ENCODE results near the gene MAP3K6.
"Not testable (repeated sequence)": the region's sequence is repeated elsewhere in the genome, so short reads cannot be mapped to it uniquely, and the experiment has no call there.

The MAP3K6 gene

DNA sequence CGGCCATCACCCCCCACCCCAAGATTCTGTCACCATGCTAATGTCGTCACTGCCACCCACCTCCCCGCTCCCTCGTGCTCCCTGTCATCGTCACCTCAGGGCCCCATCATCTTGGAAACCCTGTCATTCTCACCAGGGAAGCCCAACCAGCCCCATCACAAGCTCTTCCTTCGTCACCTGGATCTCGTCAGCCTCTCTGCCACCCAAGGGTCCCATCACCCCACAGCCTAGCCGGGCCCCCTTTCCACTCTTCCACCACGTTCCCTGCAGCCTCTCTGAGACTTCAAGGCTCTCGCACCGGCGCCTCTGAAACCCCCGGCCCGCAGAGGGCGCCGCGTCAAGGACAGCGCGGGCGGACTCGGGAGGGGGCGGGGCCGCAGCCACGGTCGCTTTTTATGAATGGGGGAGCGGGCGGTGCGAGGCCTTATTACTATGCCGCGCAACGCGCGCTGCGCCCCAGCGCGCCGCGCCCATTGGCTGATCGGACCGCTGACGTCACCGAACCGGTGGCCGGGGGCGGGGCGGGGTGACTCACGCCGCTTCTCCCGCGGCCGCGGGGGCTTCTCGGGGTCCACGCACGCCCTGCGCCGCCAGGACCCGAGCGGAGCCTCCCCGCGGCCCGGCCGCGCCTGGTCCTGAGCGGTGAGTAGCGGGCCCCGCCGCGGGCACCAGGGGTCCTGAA lies 25.5 kb upstream of the MAP3K6 start, which contains the start of gene GPR3:
GPR3 (plus strand) TSS at position 527 of the 682 bp plus-strand sequence. CDS start 1,177 bp downstream, outside the sequence.
- FAIRE-seq (peak; percentile 98), DNase-seq (ENCODE audit: insufficient read length, low spot score) (peak; percentile 95)
- TF ChIP-seq POLR2AphosphoS5 (IDR thresholded peaks at IDR 0.05; ENCODE audit: low read depth, low read length): no peak

DNA sequence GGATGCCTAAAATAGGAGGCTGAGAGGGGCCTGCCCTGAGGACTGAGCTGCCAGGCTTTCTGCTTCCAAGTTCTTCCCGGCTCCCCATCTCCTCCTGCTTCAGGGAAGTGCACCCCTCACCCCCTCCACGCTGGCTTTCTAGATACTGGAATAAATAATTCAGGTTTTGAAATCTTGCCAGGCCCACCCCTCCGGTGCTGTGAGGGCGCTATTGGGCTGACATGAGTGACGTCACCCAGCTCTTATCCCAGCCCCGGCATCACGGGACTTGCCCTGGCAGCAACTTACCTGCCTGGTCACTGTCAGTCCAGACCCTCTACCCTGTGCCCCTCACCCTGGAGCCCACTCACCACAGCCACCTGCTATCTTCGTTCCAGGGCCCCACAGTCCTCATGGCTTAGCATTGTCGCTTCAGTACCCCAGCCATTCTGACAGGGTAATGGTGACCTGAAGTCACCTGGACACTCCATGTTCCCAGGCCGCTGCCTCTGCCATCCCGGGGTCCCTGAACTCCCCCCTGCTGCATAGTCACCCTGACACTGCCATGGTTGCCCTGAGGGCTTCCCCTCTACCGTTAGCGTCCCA lies 24.8 kb upstream of the MAP3K6 start:
- TF ChIP-seq POLR2A (IDR thresholded peaks at IDR 0.05; ENCODE audit: low read depth, low read length) (no peak), SPI1 (IDR thresholded peaks at IDR 0.05; ENCODE audit: low read depth, low read length) (no peak), PAX5 (IDR thresholded peaks at IDR 0.05; ENCODE audit: insufficient read depth, low read length, severe bottlenecking) (no peak), POLR2AphosphoS5 (IDR thresholded peaks at IDR 0.05; ENCODE audit: low read depth, low read length) (no peak), POU2F2 (IDR thresholded peaks at IDR 0.05; ENCODE audit: low read depth, low read length) (no peak), TAF1 (IDR thresholded peaks at IDR 0.05; ENCODE audit: low read depth, low read length) (no peak)
- FAIRE-seq: no peak
- no peak for DNase-seq (ENCODE audit: insufficient read length, low spot score)

DNA sequence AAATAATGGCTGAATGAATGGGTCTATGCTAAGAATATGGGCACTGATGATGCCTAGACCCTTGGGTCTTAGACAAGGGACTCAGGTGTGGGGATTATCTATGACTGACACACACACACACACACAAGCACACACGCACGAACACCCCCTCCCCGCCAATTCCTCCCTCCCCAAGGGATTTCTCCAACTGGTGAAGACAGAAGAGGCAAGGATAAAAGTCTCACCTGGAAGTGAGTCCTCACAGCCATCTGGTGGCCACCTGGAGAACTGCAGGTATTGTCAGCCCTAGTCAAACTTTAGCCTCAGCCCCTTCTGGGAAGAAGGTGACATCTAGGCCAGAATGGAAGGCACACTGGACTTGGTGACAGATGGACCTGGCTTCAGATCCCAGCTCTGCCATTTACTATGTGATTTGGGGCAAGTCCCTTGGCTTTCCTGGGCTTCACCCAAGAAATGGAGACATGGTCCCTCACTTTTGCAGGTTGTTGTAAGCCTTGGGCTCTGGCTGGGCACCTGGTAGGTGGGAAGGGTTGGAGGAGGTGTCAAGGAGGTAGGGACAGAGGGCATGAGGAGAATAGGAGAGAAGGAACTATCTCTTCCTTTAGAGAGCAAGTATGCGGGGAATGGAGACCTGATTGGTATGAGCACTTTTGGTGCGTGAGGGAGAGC lies 21.7 kb upstream of the MAP3K6 start:
- TF ChIP-seq POLR2A (IDR thresholded peaks at IDR 0.05; ENCODE audit: low read depth, low read length) (no peak), TAF1 (IDR thresholded peaks at IDR 0.05; ENCODE audit: low read depth, low read length) (no peak), POU2F2 (IDR thresholded peaks at IDR 0.05; ENCODE audit: low read depth, low read length) (no peak), POLR2AphosphoS5 (IDR thresholded peaks at IDR 0.05; ENCODE audit: low read depth, low read length) (no peak), SPI1 (IDR thresholded peaks at IDR 0.05; ENCODE audit: low read depth, low read length) (no peak), PAX5 (IDR thresholded peaks at IDR 0.05; ENCODE audit: insufficient read depth, low read length, severe bottlenecking) (no peak)
- DNase-seq (ENCODE audit: insufficient read length, low spot score) (no peak), FAIRE-seq (peak; percentile 91)

DNA sequence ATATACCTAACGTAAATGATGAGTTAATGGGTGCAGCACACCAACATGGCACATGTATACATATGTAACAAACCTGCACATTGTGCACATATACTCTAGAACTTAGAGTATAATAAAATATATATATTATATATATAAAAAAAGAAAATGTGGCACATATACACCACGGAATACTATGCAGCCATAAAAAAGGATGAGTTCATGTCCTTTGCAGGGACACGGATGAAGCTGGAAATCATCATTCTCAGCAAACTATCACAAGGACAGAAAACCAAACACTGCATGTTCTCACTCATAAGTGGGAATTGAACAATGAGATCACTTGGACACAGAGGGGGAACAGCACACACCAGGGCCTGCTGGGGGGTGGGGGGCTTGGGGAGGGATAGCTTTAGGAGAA lies 18.0 kb upstream of the MAP3K6 start:
- FAIRE-seq; DNase-seq (ENCODE audit: insufficient read length, low spot score): not testable (repeated sequence)

DNA sequence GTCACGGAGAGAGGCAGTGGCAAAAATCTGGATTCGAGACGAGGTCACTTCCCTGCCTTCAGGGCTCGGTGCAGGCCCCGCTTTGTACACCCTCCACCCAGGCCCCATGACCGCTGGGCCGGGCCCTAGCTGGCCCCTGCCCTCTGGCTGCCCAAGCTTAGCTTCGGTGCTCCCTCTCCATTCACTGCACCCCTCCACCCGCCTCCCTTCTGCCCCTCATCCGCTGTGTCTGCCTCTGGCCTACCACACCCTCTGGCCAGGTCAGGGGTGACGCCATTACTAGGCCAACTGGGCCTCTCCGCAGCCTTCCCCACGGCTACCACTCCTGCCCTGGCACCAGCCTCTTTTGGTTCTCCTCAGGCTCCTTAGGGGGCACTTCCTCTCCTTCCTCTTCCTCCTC lies 16.9 kb upstream of the MAP3K6 start:
- FAIRE-seq (no peak), DNase-seq (ENCODE audit: insufficient read length, low spot score) (no peak)
- no peak for TF ChIP-seq POU2F2 (IDR thresholded peaks at IDR 0.05; ENCODE audit: low read depth, low read length)
- TF ChIP-seq POLR2A (IDR thresholded peaks at IDR 0.05; ENCODE audit: low read depth, low read length): no peak
- no peak for TF ChIP-seq PAX5 (IDR thresholded peaks at IDR 0.05; ENCODE audit: insufficient read depth, low read length, severe bottlenecking)
- TF ChIP-seq POLR2AphosphoS5 (IDR thresholded peaks at IDR 0.05; ENCODE audit: low read depth, low read length): no peak
- TF ChIP-seq SPI1 (IDR thresholded peaks at IDR 0.05; ENCODE audit: low read depth, low read length): no peak
- no peak for TF ChIP-seq TAF1 (IDR thresholded peaks at IDR 0.05; ENCODE audit: low read depth, low read length)

DNA sequence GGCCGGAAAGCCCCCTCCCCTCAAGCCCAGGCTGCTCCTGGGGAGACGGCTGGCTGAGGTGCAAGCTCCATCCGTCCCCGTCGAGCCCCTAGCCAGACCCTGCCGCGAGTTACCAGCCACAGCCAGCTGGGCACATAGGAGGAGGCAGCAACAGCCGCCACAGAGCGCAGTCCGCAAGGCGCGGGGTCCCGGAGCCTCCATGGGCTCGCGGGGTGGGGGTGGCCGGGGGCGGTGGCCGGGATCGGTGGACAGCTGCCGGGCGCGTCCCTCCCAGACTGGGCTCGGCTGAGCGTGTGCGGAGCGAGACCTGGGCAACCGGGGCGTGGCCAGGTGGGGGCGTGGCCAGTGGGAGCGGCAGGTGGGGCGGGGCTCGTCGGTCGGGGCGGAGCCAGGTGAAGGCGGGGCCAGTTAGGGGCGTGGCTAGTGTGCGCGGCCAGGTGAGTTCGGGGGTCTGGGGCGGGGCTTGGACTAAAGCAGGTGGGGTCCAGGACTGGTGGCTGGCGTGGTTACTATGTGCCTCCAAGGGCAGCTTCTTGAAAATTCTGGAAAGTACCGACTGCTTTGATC lies 16.4 kb upstream of the MAP3K6 start, which contains the start of gene CD164L2:
CD164L2 (minus strand) TSS at position 295 of the 567 bp plus-strand sequence; CDS start at position 201, 94 bp downstream.
- FAIRE-seq: no peak
- peak; percentile 52 for DNase-seq (ENCODE audit: insufficient read length, low spot score)

DNA sequence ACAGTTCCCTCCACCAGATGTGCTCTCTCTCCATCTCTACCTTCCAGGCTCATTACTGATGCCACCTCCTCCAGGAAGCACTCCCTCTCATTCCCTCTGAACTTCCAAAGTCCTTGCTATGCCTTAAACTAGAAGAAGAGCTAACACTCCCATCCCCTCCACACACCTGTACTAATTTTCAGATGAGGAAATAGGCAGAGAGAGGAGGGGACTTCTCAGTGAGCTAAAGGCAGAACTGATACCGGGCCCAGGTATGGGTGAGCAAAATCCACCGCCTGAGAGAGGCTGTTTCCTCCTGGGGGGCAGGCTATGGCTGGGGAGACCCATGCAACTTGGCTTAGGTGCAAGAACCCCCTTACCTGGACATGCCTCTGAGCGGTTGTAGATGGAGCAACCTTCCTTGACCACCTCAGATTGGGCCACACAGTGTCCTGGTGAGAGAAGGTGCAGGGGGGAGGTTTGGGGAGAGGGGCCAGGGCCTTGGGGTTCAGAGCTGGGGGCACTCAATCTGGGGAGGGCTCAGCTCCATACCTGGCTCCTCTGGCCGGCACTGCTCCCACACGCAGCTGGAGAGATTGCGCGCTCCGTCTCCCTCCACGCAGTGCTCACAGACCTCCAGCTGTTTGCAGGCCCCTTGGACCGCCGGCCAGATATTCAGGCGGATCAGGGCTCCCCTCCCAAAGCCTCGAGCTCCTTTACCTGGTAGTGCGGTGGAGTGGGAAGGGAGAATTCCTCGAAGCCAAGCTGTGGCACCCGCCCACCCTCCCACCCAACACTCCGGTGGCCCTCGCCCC lies 15.4 kb upstream of the MAP3K6 start:
- FAIRE-seq (no peak), DNase-seq (ENCODE audit: insufficient read length, low spot score) (no peak)
- TF ChIP-seq PAX5 (IDR thresholded peaks at IDR 0.05; ENCODE audit: insufficient read depth, low read length, severe bottlenecking) (no peak), TAF1 (IDR thresholded peaks at IDR 0.05; ENCODE audit: low read depth, low read length) (no peak), POU2F2 (IDR thresholded peaks at IDR 0.05; ENCODE audit: low read depth, low read length) (no peak), SPI1 (IDR thresholded peaks at IDR 0.05; ENCODE audit: low read depth, low read length) (no peak)

More for the DNA sequence above, 16.4 kb upstream of the MAP3K6 start, which contains the start of gene CD164L2:
- TF ChIP-seq POLR2A (IDR thresholded peaks at IDR 0.05; ENCODE audit: low read depth, low read length) (no peak), PAX5 (IDR thresholded peaks at IDR 0.05; ENCODE audit: insufficient read depth, low read length, severe bottlenecking) (no peak), POU2F2 (IDR thresholded peaks at IDR 0.05; ENCODE audit: low read depth, low read length) (no peak), SPI1 (IDR thresholded peaks at IDR 0.05; ENCODE audit: low read depth, low read length) (no peak), TAF1 (IDR thresholded peaks at IDR 0.05; ENCODE audit: low read depth, low read length) (no peak), POLR2AphosphoS5 (IDR thresholded peaks at IDR 0.05; ENCODE audit: low read depth, low read length) (no peak)

DNA sequence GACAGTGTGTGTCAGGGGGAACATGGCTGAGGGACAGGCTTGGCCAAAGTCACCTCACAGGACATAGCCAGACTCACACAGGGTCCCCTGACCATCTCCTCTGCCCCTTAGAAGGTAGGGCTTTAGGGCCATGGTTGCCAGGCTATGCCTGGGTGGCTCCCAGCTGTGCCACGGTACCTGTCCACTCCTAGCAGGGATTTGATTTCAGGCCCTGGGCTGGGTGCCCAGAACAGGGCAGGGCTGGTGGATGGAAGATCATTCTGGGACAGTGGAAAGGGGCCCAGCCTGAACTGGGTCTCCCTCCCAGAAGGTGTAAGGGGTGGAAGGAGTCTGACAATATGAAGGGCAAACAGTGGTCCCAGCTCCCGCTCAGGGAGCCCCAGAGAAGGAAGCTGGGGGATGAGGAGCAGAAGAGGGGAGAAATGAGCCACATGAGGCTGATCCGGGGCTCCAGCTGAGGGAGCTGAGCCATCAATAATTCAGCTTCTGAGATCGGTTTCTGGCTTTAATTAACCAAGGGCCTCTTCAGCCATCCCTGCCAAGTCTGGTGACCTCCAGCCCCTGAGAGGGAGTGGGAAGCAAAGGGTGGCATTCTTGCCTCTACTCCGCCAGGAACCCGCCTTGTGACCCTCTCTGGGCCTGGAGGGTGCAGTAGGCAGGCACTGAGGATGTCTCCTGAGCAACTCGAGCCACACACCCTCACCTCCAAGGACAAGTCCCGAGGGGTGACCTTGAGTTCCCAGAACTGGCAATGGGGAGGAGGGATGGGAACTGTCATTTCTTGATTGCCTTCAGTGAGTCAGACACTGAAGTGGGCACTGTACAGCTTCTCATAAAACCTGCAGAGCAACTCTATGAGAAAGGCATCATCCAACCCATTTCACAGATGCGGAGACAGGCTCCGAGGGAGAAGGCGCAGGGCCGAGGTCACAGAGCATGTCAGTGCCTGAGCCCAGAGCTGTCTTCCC lies 14.3 kb upstream of the MAP3K6 start:
- no peak for DNase-seq (ENCODE audit: insufficient read length, low spot score)
- TF ChIP-seq POLR2AphosphoS5 (IDR thresholded peaks at IDR 0.05; ENCODE audit: low read depth, low read length) (no peak), SPI1 (IDR thresholded peaks at IDR 0.05; ENCODE audit: low read depth, low read length) (no peak), POLR2A (IDR thresholded peaks at IDR 0.05; ENCODE audit: low read depth, low read length) (no peak), PAX5 (IDR thresholded peaks at IDR 0.05; ENCODE audit: insufficient read depth, low read length, severe bottlenecking) (no peak), POU2F2 (IDR thresholded peaks at IDR 0.05; ENCODE audit: low read depth, low read length) (no peak), TAF1 (IDR thresholded peaks at IDR 0.05; ENCODE audit: low read depth, low read length) (no peak)
- no peak for FAIRE-seq

Measured in GM12891 (cell line).